Measurements from ENCODE around the gene MED9. TPM values are rescaled to one million over a fixed set of nuclear protein-coding genes. Genes with fewer than 3 reads are reported as not detected.

The MED9 gene
- total RNA-seq, 3 donors from 2014 or later: 17.9 to 23.1 (median 20.3) TPM

GRCh38 chr17:17539591-17539990 is 62.8 kb downstream of the MED9 start:
- DNase-seq (peak in 2 of 3 donors; percentile 37 to 58), ATAC-seq (peak; percentile 36)
- intact Hi-C loops (cut with DNase I, micrococcal nuclease): no loop called here
- Histone ChIP-seq H3K36me3 (ENCODE audit: low read depth) (peaks cover 4% of the 10 kb centered on the region), H3K9me3 (no peaks in the 10 kb centered on the region), H3K4me3 (no peak overlapping the region), H3K4me1 (ENCODE audit: low read depth) (peaks cover 29% of the 10 kb centered on the region)
- TF ChIP-seq CTCF (IDR thresholded peaks at IDR 0.05): no peak

GRCh38 chr17:17540278-17540906 is 63.6 kb downstream of the MED9 start:
- intact Hi-C loops (cut with DNase I, micrococcal nuclease): no loop called here
- no peaks in the 10 kb centered on the region for H3K9me3 ChIP-seq
- no peak overlapping the region for H3K4me3 ChIP-seq
- no peak for TF ChIP-seq CTCF (IDR thresholded peaks at IDR 0.05)
- H3K4me1 ChIP-seq (ENCODE audit: low read depth): peaks cover 29% of the 10 kb centered on the region
- ATAC-seq (no peak), DNase-seq (no peak)
- H3K36me3 ChIP-seq (ENCODE audit: low read depth): peaks cover 4% of the 10 kb centered on the region

GRCh38 chr17:17540935-17541639 is 64.3 kb downstream of the MED9 start:
- Histone ChIP-seq H3K36me3 (ENCODE audit: low read depth) (peaks cover 4% of the 10 kb centered on the region), H3K9me3 (no peaks in the 10 kb centered on the region), H3K4me3 (no peak overlapping the region), H3K4me1 (ENCODE audit: low read depth) (peaks cover 29% of the 10 kb centered on the region)
- TF ChIP-seq CTCF (IDR thresholded peaks at IDR 0.05): no peak
- no peak for DNase-seq
- ATAC-seq: no peak
- intact Hi-C loops (cut with DNase I, micrococcal nuclease): no loop called here

GRCh38 chr17:17541640-17542001 is 64.8 kb downstream of the MED9 start:
- Histone ChIP-seq H3K9me3 (no peaks in the 10 kb centered on the region), H3K4me1 (ENCODE audit: low read depth) (peaks cover 29% of the 10 kb centered on the region), H3K36me3 (ENCODE audit: low read depth) (peaks cover 4% of the 10 kb centered on the region), H3K4me3 (no peak overlapping the region)
- no peak for DNase-seq
- intact Hi-C loops (cut with DNase I, micrococcal nuclease): no loop called here
- no peak for ATAC-seq
- no peak for TF ChIP-seq CTCF (IDR thresholded peaks at IDR 0.05)

Other genes with a start within 250 kb of the MED9 start
- gene FLCN, start 239.8 kb upstream of the MED9 start, total RNA-seq: 10 to 100 TPM; 52.8 to 64.5 (median 57.1) TPM
- 10 to 100 TPM; 35.9 to 60.5 (median 42.2) TPM for gene COPS3, start 195.8 kb upstream of the MED9 start, total RNA-seq
- gene NT5M, start 173.6 kb upstream of the MED9 start, total RNA-seq: 1 to 10 TPM; 1.7 to 4.5 (median 2.2) TPM
- 10 to 100 TPM; 10.8 to 27.8 (median 19.2) TPM for gene RASD1, start 19.4 kb downstream of the MED9 start, total RNA-seq
- 10 to 100 TPM; 15.4 to 18.3 (median 16.1) TPM for gene PEMT, start 114.7 kb downstream of the MED9 start, total RNA-seq
- gene RAI1, start 204.5 kb downstream of the MED9 start, total RNA-seq: 10 to 100 TPM; 12.9 to 29.2 (median 17.0) TPM